ENCODE measurements around the gene MDP1. TPM values are rescaled to one million over a fixed set of nuclear protein-coding genes. Genes with fewer than 3 reads are reported as not detected.

Gene MDP1
- total RNA-seq, 1 experiment from 2014 or later = 12.6 TPM

DNA sequence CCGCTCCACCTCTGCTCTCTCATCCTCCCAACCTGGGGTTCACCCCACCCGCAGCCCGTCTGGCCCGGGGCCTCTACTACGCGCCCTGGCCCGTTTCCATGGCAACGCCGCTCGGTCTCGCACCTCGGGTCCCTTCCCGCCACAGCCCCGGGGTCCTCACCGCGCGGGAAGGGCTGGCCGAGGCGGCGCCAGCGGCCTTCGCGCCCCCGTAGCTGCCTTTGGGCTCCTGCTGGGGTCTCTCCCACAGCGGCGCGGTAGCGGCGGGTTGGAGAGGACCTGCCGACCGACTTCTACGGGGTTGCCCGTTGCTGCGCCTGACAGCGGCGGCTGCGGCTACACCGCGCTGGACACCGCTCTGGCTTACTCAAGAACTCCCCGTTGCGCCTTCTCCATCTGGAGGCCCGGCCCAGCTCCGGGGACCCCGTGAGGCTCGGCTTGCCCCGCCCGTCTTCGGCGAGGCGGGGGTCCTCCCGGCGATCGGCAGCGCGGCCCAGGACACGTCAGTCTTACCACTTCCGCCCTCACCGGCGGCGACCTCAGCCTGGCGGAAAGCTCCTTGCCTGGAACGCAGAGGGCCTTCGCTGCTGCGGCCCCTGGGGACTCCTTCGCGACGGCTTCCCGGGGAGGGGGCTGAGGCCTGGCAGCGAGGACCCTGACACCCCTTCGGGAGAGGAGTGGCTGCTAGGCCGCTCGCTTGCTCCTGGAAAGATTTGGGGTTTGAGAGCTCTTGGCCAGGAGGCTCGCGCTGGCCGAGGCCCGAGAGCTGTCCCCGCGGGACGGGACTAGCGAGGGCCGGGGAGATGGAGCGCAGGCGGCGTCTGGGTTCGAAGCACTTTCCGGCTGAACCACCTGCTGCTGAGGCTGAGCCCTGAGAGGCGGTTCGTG lies 20.4 kb downstream of the MDP1 start, which contains the start of gene TM9SF1 (continued):
- TF ChIP-seq, protein P1, sequence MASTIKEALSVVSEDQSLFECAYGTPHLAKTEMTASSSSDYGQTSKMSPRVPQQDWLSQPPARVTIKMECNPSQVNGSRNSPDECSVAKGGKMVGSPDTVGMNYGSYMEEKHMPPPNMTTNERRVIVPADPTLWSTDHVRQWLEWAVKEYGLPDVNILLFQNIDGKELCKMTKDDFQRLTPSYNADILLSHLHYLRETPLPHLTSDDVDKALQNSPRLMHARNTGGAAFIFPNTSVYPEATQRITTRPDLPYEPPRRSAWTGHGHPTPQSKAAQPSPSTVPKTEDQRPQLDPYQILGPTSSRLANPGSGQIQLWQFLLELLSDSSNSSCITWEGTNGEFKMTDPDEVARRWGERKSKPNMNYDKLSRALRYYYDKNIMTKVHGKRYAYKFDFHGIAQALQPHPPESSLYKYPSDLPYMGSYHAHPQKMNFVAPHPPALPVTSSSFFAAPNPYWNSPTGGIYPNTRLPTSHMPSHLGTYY (CRISPR knock-in tag; IDR thresholded peaks at IDR 0.05) = 0 out of 2 replicates have a peak, but pooled peaks have one; percentile 45
- TF ChIP-seq, protein P2, sequence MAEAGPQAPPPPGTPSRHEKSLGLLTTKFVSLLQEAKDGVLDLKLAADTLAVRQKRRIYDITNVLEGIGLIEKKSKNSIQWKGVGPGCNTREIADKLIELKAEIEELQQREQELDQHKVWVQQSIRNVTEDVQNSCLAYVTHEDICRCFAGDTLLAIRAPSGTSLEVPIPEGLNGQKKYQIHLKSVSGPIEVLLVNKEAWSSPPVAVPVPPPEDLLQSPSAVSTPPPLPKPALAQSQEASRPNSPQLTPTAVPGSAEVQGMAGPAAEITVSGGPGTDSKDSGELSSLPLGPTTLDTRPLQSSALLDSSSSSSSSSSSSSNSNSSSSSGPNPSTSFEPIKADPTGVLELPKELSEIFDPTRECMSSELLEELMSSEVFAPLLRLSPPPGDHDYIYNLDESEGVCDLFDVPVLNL (CRISPR knock-in tag; IDR thresholded peaks at IDR 0.05; ENCODE audit: borderline replicate concordance, low read depth) = peak; percentile 88
- TF ChIP-seq ZNF423 (CRISPR knock-in tag; IDR thresholded peaks at IDR 0.05) (no peak), JUN (CRISPR knock-in tag; IDR thresholded peaks at IDR 0.05) (peak; percentile 42; the same call in 1 of the 2 replicates), HMGA2 (CRISPR knock-in tag; IDR thresholded peaks at IDR 0.05) (no peak), SOX15 (CRISPR knock-in tag; IDR thresholded peaks at IDR 0.05) (no peak), ZNF317 (CRISPR knock-in tag; IDR thresholded peaks at IDR 0.05; ENCODE audit: borderline replicate concordance, low read depth) (0 out of 2 replicates have a peak, but pooled peaks have one; percentile 10), ZNF138 (CRISPR knock-in tag; conservative IDR thresholded peaks at IDR 0.05) (0 out of 2 replicates have a peak, but pooled peaks have one; percentile 3), ZNF671 (CRISPR knock-in tag; IDR thresholded peaks at IDR 0.05) (no peak), RELA (CRISPR knock-in tag; IDR thresholded peaks at IDR 0.05; ENCODE audit: borderline replicate concordance) (peak; percentile 70; the same call in 1 of the 2 replicates), MYBL2 (CRISPR knock-in tag; IDR thresholded peaks at IDR 0.05) (peak; percentile 70), FOXP1 (CRISPR knock-in tag; IDR thresholded peaks at IDR 0.05; ENCODE audit: borderline replicate concordance) (peak; percentile 54; the same call in 1 of the 2 replicates), CREM (CRISPR knock-in tag; IDR thresholded peaks at IDR 0.05) (peak; percentile 61; the same call in 1 of the 2 replicates), PRRX2 (CRISPR knock-in tag; IDR thresholded peaks at IDR 0.05) (no peak; the same call in 1 of the 2 replicates), CBFB (CRISPR knock-in tag; IDR thresholded peaks at IDR 0.05; ENCODE audit: low read depth) (peak; percentile 93), GTF2I (CRISPR knock-in tag; conservative IDR thresholded peaks at IDR 0.05) (no peak), TEAD1 (CRISPR knock-in tag; IDR thresholded peaks at IDR 0.05) (peak; percentile 72)
- TF ChIP-seq, protein P3, sequence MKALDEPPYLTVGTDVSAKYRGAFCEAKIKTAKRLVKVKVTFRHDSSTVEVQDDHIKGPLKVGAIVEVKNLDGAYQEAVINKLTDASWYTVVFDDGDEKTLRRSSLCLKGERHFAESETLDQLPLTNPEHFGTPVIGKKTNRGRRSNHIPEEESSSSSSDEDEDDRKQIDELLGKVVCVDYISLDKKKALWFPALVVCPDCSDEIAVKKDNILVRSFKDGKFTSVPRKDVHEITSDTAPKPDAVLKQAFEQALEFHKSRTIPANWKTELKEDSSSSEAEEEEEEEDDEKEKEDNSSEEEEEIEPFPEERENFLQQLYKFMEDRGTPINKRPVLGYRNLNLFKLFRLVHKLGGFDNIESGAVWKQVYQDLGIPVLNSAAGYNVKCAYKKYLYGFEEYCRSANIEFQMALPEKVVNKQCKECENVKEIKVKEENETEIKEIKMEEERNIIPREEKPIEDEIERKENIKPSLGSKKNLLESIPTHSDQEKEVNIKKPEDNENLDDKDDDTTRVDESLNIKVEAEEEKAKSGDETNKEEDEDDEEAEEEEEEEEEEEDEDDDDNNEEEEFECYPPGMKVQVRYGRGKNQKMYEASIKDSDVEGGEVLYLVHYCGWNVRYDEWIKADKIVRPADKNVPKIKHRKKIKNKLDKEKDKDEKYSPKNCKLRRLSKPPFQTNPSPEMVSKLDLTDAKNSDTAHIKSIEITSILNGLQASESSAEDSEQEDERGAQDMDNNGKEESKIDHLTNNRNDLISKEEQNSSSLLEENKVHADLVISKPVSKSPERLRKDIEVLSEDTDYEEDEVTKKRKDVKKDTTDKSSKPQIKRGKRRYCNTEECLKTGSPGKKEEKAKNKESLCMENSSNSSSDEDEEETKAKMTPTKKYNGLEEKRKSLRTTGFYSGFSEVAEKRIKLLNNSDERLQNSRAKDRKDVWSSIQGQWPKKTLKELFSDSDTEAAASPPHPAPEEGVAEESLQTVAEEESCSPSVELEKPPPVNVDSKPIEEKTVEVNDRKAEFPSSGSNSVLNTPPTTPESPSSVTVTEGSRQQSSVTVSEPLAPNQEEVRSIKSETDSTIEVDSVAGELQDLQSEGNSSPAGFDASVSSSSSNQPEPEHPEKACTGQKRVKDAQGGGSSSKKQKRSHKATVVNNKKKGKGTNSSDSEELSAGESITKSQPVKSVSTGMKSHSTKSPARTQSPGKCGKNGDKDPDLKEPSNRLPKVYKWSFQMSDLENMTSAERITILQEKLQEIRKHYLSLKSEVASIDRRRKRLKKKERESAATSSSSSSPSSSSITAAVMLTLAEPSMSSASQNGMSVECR (CRISPR knock-in tag; IDR thresholded peaks at IDR 0.05; ENCODE audit: borderline replicate concordance) = peak; percentile 89; the same call in 1 of the 2 replicates
- TF ChIP-seq, protein P4, sequence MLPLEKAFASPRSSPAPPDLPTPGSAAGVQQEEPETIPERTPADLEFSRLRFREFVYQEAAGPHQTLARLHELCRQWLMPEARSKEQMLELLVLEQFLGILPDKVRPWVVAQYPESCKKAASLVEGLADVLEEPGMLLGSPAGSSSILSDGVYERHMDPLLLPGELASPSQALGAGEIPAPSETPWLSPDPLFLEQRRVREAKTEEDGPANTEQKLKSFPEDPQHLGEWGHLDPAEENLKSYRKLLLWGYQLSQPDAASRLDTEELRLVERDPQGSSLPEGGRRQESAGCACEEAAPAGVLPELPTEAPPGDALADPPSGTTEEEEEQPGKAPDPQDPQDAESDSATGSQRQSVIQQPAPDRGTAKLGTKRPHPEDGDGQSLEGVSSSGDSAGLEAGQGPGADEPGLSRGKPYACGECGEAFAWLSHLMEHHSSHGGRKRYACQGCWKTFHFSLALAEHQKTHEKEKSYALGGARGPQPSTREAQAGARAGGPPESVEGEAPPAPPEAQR (CRISPR knock-in tag; IDR thresholded peaks at IDR 0.05) = no peak
- TF ChIP-seq, protein P5, sequence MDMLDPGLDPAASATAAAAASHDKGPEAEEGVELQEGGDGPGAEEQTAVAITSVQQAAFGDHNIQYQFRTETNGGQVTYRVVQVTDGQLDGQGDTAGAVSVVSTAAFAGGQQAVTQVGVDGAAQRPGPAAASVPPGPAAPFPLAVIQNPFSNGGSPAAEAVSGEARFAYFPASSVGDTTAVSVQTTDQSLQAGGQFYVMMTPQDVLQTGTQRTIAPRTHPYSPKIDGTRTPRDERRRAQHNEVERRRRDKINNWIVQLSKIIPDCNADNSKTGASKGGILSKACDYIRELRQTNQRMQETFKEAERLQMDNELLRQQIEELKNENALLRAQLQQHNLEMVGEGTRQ (CRISPR knock-in tag; IDR thresholded peaks at IDR 0.05) = peak; percentile 18
- TF ChIP-seq, protein P6, sequence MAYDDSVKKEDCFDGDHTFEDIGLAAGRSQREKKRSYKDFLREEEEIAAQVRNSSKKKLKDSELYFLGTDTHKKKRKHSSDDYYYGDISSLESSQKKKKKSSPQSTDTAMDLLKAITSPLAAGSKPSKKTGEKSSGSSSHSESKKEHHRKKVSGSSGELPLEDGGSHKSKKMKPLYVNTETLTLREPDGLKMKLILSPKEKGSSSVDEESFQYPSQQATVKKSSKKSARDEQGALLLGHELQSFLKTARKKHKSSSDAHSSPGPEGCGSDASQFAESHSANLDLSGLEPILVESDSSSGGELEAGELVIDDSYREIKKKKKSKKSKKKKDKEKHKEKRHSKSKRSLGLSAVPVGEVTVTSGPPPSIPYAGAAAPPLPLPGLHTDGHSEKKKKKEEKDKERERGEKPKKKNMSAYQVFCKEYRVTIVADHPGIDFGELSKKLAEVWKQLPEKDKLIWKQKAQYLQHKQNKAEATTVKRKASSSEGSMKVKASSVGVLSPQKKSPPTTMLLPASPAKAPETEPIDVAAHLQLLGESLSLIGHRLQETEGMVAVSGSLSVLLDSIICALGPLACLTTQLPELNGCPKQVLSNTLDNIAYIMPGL (CRISPR knock-in tag; IDR thresholded peaks at IDR 0.05) = peak; percentile 74; the same call in 1 of the 2 replicates
- TF ChIP-seq, protein P7, sequence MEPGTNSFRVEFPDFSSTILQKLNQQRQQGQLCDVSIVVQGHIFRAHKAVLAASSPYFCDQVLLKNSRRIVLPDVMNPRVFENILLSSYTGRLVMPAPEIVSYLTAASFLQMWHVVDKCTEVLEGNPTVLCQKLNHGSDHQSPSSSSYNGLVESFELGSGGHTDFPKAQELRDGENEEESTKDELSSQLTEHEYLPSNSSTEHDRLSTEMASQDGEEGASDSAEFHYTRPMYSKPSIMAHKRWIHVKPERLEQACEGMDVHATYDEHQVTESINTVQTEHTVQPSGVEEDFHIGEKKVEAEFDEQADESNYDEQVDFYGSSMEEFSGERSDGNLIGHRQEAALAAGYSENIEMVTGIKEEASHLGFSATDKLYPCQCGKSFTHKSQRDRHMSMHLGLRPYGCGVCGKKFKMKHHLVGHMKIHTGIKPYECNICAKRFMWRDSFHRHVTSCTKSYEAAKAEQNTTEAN (CRISPR knock-in tag; IDR thresholded peaks at IDR 0.05) = peak; percentile 33; the same call in 1 of the 2 replicates

Data from WTC11 (cell line).